SW480 (cell line): ENCODE results near the gene PTPN23.

Experiments
- DNase-seq: peaks from one replicate; pipeline ENCODE4 v3.0.0-alpha.2; 2016; ENCODE audit warnings: low spot score

PTPN23 gene

DNA sequence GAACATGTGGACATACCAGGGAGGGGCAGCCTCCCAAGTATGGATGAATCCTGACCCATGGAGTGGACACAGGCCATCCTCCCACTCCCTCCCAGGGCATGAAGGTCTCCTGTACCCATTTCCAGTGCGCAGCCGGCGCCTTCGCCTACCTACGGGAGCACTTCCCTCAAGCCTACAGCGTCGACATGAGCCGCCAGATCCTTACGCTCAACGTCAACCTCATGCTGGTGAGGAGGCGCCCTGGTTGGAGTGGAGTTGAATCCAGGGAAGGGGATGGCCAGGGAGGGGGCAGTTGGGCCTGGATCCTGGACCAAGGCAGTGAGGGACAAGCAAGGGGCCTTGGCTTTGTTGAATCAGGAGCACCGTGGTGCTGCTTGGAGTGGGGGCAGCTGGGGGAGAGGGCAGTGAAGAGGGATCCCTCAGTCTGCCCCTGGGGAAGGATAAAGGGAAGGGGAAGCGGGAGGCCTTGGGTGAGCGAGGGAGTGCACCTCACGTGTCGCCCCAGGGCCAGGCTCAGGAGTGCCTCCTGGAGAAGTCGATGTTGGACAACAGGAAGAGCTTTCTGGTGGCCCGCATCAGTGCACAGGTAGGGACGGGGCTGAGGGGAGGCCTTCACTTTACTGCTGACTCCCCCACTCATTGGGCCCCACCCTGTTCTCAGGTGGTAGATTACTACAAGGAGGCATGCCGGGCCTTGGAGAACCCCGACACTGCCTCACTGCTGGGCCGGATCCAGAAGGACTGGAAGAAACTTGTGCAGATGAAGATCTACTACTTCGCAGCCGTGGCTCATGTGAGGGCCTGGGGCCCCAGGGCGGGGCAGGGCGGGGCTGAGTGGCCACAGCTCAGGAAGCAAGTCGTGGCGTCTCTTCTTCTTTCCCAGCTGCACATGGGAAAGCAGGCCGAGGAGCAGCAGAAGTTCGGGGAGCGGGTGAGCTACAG, 25.3 kb downstream of the PTPN23 start:
- no peak for DNase-seq

DNA sequence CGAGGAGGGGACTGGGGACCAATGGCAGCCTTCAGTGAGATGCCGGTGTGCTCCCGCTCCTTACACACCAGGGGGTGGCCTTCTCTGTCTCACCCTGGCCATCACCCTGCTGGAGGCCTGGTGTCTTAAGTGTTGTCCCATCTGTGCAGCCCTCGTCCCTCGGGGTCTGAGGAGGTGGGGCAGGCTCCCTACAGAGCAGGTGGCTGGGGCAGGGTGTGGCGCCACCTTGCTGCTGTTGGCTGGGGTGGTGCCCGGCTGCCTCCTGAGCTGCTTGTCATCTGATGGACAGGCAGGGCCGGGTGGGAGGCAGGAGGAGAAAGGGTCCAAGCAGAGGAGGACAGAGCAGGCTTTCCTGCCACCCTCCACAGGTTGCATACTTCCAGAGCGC, 25.9 kb downstream of the PTPN23 start:
- no peak for DNase-seq

DNA sequence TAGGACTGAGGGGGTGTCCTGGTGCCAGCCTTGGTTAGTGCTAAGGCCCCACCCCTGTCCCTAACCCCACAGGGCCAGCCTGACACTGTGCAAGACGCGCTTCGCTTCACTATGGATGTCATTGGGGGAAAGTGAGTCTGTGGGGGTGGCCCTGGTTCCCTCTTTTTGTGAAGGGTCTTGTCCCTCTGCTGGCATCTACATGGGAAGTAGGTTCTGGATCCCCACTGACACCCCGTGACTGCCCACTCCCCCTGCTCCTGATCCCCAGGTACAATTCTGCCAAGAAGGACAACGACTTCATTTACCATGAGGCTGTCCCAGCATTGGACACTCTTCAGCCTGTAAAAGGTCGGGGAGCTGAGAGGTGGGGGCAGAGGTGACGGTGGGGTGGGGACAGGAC, 26.4 kb downstream of the PTPN23 start:
- DNase-seq: no peak

DNA sequence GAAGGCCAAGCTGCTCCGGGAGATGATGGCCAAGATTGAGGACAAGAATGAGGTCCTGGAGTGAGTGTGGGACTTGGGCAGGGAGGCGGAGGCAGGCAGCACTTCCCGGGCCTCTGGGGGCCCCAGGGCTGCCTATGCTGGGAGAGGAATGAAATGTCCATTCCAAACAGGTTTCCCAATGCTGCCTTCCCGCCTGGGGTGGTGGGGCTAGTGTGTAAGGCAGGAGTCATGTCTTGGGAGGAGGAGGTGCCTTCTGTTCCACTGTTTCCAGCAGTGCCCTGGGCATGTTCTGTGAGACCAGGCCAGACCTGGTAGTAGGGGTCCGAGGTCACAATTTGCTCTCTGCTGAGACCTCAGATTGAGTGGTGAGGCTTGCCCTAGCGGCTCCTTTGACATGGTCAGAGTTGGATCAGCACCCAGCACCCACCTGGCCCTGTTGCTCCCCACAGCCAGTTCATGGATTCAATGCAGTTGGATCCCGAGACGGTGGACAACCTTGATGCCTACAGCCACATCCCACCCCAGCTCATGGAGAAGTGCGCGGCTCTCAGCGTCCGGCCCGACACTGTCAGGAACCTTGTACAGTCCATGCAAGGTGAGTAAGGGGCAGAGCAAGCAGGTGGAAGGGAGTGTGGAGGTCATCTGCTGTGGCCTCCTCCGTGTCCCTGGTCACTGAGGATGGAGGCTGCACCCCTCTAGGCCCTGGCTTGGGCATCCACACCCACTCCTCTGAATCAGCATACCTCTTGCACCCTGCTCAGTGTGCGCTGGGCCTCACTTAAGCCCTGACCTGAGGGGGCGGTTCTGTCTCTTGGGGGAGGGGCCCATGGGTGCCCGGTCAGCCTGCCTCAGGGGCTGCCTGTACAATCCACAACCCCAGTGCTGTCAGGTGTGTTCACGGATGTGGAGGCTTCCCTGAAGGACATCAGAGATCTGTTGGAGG, 27.3 kb downstream of the PTPN23 start:
- no peak for DNase-seq

DNA sequence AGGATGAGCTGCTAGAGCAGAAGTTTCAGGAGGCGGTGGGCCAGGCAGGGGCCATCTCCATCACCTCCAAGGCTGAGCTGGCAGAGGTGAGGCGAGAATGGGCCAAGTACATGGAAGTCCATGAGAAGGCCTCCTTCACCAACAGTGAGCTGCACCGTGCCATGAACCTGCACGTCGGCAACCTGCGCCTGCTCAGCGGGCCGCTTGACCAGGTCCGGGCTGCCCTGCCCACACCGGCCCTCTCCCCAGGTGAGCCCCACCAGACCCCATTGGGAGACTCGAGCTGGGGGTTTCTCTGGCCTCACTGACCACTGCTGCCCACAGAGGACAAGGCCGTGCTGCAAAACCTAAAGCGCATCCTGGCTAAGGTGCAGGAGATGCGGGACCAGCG, 28.0 kb downstream of the PTPN23 start:
- no peak for DNase-seq

DNA sequence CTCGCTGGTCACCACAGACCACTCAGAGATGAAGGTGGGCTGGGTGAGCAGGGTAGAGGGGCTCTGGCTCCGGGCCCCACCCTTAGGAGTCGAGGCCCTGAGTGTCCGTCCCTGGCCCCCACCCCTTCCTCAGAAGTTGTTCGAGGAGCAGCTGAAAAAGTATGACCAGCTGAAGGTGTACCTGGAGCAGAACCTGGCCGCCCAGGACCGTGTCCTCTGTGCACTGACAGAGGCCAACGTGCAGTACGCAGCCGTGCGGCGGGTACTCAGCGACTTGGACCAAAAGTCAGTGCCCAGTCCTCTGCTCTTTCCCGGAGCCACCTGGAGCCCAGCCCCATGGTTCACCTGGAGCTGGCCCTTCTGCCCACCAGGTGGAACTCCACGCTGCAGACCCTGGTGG, 28.5 kb downstream of the PTPN23 start:
- DNase-seq: no peak

DNA sequence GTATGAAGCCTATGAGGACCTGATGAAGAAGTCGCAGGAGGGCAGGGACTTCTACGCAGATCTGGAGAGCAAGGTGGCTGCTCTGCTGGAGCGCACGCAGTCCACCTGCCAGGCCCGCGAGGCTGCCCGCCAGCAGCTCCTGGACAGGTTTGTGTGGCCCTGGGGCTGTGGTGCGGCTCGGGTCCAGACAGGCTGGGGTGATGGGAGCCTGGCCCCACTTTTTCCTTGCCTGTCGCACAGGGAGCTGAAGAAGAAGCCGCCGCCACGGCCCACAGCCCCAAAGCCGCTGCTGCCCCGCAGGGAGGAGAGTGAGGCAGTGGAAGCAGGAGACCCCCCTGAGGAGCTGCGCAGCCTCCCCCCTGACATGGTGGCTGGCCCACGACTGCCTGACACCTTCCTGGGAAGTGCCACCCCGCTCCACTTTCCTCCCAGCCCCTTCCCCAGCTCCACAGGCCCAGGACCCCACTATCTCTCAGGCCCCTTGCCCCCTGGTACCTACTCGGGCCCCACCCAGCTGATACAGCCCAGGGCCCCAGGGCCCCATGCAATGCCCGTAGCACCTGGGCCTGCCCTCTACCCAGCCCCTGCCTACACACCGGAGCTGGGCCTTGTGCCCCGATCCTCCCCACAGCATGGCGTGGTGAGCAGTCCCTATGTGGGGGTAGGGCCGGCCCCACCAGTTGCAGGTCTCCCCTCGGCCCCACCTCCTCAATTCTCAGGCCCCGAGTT, 29.0 kb downstream of the PTPN23 start:
- no peak for DNase-seq

DNA sequence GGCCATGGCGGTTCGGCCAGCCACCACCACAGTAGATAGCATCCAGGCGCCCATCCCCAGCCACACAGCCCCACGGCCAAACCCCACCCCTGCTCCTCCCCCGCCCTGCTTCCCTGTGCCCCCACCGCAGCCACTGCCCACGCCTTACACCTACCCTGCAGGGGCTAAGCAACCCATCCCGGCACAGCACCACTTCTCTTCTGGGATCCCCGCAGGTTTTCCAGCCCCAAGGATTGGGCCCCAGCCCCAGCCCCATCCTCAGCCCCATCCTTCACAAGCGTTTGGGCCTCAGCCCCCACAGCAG, 29.5 kb downstream of the PTPN23 start:
- DNase-seq: no peak

DNA sequence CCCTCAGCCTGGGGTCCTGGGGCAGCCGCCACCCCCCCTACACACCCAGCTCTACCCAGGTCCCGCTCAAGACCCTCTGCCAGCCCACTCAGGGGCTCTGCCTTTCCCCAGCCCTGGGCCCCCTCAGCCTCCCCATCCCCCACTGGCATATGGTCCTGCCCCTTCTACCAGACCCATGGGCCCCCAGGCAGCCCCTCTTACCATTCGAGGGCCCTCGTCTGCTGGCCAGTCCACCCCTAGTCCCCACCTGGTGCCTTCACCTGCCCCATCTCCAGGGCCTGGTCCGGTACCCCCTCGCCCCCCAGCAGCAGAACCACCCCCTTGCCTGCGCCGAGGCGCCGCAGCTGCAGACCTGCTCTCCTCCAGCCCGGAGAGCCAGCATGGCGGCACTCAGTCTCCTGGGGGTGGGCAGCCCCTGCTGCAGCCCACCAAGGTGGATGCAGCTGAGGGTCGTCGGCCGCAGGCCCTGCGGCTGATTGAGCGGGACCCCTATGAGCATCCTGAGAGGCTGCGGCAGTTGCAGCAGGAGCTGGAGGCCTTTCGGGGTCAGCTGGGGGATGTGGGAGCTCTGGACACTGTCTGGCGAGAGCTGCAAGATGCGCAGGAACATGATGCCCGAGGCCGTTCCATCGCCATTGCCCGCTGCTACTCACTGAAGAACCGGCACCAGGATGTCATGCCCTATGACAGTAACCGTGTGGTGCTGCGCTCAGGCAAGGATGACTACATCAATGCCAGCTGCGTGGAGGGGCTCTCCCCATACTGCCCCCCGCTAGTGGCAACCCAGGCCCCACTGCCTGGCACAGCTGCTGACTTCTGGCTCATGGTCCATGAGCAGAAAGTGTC, 30.2 kb downstream of the PTPN23 start:
- DNase-seq: no peak

DNA sequence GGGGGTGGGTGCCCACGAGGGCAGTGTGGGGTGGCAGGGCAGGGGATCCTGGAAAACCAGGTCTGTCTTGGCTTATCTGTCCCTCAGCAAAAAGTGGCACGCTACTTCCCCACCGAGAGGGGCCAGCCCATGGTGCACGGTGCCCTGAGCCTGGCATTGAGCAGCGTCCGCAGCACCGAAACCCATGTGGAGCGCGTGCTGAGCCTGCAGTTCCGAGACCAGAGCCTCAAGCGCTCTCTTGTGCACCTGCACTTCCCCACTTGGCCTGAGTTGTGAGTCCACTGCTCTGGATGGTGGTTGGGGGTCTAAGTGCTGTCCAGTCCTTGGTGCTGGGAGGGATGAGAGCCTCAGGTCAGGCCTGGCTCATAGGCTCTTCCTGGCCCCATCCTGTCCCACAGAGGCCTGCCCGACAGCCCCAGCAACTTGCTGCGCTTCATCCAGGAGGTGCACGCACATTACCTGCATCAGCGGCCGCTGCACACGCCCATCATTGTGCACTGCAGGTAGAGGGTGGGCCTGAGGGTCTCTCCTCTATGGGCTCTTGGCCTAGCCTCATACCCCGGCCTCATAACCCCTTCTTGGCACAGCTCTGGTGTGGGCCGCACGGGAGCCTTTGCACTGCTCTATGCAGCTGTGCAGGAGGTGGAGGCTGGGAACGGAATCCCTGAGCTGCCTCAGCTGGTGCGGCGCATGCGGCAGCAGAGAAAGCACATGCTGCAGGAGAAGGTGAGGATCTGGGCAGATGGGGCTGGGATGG, 31.1 kb downstream of the PTPN23 start:
- DNase-seq: no peak

DNA sequence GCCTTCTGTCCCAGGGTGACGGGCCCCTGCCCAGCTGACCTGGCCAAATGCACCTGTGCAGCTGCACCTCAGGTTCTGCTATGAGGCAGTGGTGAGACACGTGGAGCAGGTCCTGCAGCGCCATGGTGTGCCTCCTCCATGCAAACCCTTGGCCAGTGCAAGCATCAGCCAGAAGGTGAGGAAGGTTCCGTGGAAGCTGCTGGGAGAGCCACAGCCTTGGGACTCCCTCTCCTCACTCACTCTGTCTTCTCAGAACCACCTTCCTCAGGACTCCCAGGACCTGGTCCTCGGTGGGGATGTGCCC, 31.6 kb downstream of the PTPN23 start:
- DNase-seq: no peak

DNA sequence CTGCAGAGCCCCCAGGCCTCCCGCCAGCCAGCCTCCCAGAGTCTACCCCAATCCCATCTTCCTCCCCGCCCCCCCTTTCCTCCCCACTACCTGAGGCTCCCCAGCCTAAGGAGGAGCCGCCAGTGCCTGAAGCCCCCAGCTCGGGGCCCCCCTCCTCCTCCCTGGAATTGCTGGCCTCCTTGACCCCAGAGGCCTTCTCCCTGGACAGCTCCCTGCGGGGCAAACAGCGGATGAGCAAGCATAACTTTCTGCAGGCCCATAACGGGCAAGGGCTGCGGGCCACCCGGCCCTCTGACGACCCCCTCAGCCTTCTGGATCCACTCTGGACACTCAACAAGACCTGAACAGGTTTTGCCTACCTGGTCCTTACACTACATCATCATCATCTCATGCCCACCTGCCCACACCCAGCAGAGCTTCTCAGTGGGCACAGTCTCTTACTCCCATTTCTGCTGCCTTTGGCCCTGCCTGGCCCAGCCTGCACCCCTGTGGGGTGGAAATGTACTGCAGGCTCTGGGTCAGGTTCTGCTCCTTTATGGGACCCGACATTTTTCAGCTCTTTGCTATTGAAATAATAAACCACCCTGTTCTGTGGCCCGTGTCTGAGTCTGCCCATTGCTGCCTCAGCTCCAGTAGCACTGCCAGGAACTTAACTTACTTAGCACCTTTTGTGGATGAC, 32.2 kb downstream of the PTPN23 start:
- DNase-seq: no peak

DNA sequence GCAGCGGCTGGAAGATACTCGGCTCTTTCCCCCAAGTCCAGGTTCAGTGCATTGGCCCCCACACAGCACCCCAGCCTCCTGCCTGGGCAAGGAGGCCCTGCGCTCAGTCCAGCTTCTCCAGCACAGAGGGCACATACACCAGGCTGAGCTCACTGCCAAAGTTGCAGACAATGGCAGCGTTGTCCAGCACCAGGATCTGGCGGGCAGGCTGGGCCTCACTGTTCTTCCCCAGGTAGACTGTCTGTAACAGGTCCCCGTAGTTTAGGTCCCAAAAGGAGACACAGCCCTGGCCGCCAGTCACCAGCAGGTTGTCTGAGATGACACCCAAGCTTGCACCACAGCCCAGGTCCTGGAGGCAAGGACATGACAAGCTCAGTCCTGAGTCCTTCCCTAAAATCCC, 32.9 kb downstream of the PTPN23 start:
- DNase-seq: no peak

DNA sequence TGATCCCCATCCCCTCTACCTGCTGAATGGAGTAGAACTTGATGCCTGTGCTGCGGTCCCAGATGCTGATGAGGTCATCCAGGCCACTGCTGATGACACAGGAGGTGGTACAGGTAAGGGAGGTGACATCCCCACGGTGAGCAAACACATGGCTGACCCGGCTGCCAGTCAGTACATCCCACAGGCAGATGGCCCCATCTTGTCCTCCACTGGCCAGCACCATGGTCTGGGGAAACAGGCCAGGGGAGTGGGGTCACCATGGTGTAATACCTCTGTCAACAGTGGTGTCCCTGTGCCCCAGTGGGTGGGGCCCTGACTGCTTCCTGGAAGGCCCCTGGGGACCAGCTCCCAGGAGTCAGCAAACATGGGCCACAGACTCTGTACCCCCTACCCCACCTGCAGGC, 33.3 kb downstream of the PTPN23 start:
- DNase-seq: no peak

DNA sequence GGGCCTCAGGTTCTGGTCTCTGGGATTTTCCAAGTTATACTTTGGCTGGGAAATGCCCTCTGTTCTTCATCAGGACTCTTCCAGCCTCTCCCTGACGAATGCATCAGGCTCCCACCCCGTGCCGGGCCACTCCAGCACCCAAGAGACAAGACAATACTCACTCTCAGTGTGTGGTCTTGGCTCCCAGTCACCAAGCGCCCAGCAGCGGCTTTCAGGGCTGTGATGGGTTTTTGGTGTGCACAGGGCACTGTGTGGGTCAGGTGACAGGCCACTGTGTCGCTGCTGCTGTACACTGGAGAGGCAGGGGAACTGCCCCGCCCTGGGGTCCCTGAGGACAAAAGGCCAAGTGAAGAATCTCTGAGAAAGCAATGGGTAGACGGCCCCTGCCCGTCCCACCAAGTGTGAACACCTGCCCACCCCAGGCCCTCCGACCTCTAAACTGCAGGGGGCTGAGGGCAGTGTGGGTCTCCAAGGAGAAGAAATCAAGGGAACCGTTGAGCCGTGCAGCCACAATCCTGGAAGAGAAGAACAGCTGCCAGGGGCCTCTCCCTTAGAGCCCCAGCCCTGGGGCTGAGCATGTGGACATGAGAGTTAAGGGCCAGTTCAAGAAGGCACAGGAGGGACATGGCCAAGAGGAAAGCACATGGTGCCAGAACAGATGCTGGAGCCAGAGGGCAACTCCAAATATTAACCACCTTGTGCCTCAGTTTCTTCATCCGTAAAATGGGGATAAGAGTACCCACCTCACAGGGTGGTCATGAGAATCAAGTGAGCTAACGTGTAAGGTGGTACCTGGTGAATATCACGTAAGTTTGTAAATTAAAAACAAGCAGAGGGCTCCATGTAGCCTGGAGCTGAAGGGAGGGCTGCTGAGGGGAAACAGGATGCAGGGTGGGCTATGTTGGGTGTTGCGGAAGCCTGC, 34.1 kb downstream of the PTPN23 start:
- DNase-seq: no peak

DNA sequence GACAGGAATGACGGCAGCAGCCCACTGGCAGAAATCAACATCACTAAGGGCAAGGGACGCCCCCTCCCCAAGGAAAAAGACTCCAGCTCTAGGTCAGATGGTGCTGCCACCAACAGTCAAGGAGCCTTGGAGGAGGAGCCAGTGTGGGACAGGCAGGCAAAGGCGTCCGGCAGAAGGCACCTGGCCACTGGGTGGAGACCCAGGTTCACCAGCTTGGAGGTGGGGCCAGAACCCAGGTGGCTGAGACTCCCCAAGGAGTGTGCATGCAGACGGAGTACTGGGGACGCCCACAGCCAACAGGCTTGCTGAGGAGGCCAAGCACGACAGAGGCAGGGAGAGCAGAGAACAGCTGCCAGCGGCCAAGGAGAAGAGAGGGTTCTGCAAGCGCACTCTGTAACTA, 35.2 kb downstream of the PTPN23 start:
- no peak for DNase-seq

DNA sequence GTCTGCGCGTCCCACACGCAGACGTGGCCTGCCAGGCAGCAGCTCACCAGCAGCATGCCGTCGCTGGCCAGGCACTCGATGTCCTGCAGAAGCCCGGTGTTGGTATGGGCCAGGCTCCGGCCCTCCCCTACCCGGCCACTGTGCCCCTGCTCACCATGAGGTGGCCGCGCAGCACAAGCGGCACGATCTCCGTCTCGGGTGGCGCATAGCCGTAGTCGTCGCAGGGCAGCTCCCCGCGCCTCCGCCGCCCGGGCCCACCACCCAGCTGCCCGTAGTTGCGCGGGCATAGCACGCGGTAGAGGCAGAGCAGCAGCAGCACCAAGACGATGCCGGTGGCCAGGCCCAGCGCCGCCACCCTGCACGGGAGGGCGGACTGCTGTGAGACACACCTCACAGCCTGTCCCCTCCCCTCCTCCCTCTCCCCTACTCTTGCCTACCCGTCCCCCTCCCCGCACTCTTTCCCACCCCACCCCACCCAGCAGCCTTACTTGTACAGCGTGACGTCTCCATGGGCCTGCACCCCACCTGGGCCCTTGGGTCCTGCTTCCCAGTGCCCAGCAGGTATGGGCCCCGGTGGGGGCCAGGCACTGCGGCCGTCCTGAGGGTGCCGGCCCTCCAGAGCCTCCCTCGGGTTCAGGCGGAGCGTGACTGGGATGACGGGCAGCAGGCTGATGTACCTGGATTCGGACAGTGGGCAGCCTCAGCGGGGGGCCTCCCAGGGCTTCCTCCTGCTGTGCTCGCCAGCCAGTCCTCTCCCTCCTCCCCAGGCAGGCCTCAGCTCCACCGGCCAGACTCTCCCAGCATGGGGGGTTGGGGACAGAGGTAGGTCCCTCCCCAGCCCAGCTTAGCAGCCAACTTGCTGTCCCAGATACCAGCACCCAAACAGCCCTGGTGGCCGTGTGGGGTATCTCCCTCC, 37.6 kb downstream of the PTPN23 start:
- no peak for DNase-seq
